OCI-LY7 (cell line): ENCODE measurements around the gene FAM184B. TPM values are rescaled to one million over a fixed set of nuclear protein-coding genes. Genes with fewer than 3 reads are reported as not detected.

ENCODE experiments used
- BruUV-seq: library from RNA; stranded (reverse); fragments of 400-500 nt; replicated peaks from 2 replicates; lab custom pipeline; 2021; lab: Mats Ljungman, UMichigan
- CTCF ChIA-PET: fragments of 300-600 bp; sonication (Branson Sonifier 250); formaldehyde crosslinking; loops from one replicate; lab custom pipeline; 2022; ENCODE audit warnings: antibody characterized with exemption; ENCODE audit not compliant: unreplicated experiment; lab: Charles Lee
- POLR2A ChIA-PET: fragments of 300-600 bp; sonication (Branson Sonifier 250); formaldehyde crosslinking; loops from one replicate; lab custom pipeline; 2022; ENCODE audit warnings: antibody characterized with exemption; lab: Charles Lee
- DNase-seq: peaks from one replicate; pipeline ENCODE4 v3.0.0-alpha.2; 2015; ENCODE audit warnings: low spot score
- H2AFZ ChIP-seq: fragments of 200-600 bp; sonication (generic), shearing (Covaris generic); 2 replicates; pipeline ENCODE4 v1.6.1; 2014; ENCODE audit warnings: mild to moderate bottlenecking, antibody characterized with exemption, low read length, moderate library complexity
- H3K27ac ChIP-seq: fragments of 200-600 bp; sonication (generic); 2 replicates; pipeline ENCODE4 v1.5.1; 2014; ENCODE audit warnings: mixed run types, low read depth, mild to moderate bottlenecking, moderate library complexity, low read length, inconsistent platforms; ENCODE audit not compliant: poor library complexity, severe bottlenecking
- H3K36me3 ChIP-seq: fragments of 200-600 bp; sonication (generic); 2 replicates; pipeline ENCODE4 v1.6.1; 2014; ENCODE audit warnings: mild to moderate bottlenecking, antibody characterized with exemption, low read length, moderate library complexity, mixed read lengths; ENCODE audit not compliant: insufficient read depth
- H3K4me1 ChIP-seq: fragments of 200-600 bp; sonication (generic); 2 replicates; pipeline ENCODE4 v1.5.1; 2014; ENCODE audit warnings: mild to moderate bottlenecking, low read length; ENCODE audit not compliant: insufficient read depth, poor library complexity, severe bottlenecking
- H3K4me2 ChIP-seq: fragments of 200-600 bp; sonication (generic); 2 replicates; pipeline ENCODE4 v1.6.1; 2014; ENCODE audit warnings: mild to moderate bottlenecking, low read length
- H3K4me3 ChIP-seq: fragments of 200-600 bp; sonication (generic); 2 replicates; pipeline ENCODE4 v1.5.1; 2014; ENCODE audit warnings: mild to moderate bottlenecking, low read depth, low read length; ENCODE audit not compliant: poor library complexity, severe bottlenecking
- H3K79me2 ChIP-seq: fragments of 200-600 bp; sonication (generic); 2 replicates; pipeline ENCODE4 v1.6.1; 2016; ENCODE audit warnings: low read depth, mild to moderate bottlenecking, low read length, moderate library complexity, mixed read lengths; ENCODE audit not compliant: insufficient read depth
- H3K9me2 ChIP-seq: fragments of 200-600 bp; sonication (generic); 2 replicates; pipeline ENCODE4 v1.6.1; 2016; ENCODE audit warnings: mild to moderate bottlenecking, low read length, mixed read lengths; ENCODE audit not compliant: insufficient read depth
- H3K9me3 ChIP-seq: fragments of 200-600 bp; sonication (generic); 2 replicates; pipeline ENCODE4 v1.6.1; 2014; ENCODE audit warnings: mild to moderate bottlenecking, mixed run types, low read length, mixed read lengths
- H4K20me1 ChIP-seq: fragments of 200-600 bp; sonication (generic); 2 replicates; pipeline ENCODE4 v1.6.1; 2014; ENCODE audit warnings: mild to moderate bottlenecking, antibody characterized with exemption, low read length, moderate library complexity, mixed read lengths; ENCODE audit not compliant: insufficient read depth
- EZH2phosphoT487 ChIP-seq: fragments of 200-600 bp; sonication (generic); IDR thresholded peaks from 2 replicates; pipeline ENCODE4 v1.6.1; 2018; ENCODE audit warnings: low read depth, borderline replicate concordance, mild to moderate bottlenecking, mixed run types, antibody characterized with exemption, low read length, moderate library complexity, mixed read lengths
- intact Hi-C: fragments of 100-400 bp; cut with micrococcal nuclease; formaldehyde crosslinking; loops from one replicate; pipeline ENCODE4 v1.10.0; 2022; ENCODE audit not compliant: unreplicated experiment
- total RNA-seq, 2 experiments: library from RNA; depleted of rRNA in 1 of 2; stranded (reverse); fragments of >200 nt in 1 of 2; shearing (Covaris generic) in 1 of 2; gene quantifications; 2 replicates each; pipeline ENCODE4 v1.2.3, GENCODE V29; 2014 to 2022
- TF ChIP-seq, protein P1 (sequence below): fragments of 200-600 bp; sonication (generic); conservative IDR thresholded peaks from 2 replicates; pipeline ENCODE4 v1.5.1; 2014; ENCODE audit warnings: mild to moderate bottlenecking, antibody characterized with exemption, low read length, moderate library complexity, mixed read lengths

Gene FAM184B
- total RNA-seq, 2 experiments from 2014 or later: not detected

DNA sequence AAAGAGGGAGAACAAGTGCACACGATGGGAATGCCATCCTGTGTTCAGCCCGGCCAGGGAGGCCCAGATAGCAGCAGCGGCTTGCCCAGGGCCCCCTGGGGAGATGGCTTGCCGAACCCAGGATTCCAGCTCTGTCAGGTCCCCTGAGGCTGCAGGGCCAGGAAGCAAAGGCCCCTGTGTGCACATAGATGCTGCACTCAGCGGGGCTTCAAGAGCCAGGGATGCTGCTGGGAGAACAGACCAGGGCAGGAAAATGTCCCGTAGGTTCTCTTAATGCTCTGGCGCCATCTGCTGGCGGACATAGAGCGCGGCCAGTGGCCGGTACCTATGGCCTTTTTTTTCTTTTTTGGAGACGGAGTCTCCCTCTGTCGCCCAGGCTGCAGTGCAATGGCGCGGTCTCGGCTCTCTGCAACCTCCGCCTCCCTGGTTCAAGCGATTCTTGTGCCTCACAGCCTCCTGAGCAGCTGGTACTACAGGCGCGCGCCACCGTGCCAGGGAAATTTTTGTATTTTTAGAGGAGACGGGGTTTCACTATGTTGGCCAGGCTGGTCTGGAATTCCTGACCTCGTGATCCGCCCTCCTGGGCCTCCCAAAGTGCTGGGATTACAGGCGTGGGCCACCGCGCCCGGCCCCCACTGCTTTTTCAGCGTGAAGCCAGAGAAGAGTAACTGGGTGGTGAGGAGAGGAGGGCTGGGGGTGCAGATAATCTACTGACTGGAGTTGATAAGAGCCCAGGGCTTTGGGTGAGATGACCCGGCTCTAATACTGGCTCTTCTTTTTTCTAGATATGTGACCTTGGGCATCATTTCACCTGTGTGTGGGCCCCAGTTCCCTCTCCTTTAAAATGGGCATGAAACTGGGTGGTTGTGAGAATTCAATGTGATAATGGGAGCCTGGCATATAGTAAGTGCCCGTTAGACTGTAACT, 144.5 kb downstream of the FAM184B start:
- peak; percentile 81 for DNase-seq
- POLR2A ChIA-PET: interaction anchor here (0.7 to 0.9 kb wide), 2 partner anchors 11 to 55 kb away, joined by 3 to 4 read pairs; no protein-coding TSS in a partner anchor
- no peak overlapping the region for H2AFZ ChIP-seq
- H4K20me1 ChIP-seq: no peaks in the 10 kb centered on the region
- H3K9me2 ChIP-seq: no peaks in the 10 kb centered on the region
- no peak overlapping the region for H3K4me3 ChIP-seq
- H3K9me3 ChIP-seq: no peaks in the 10 kb centered on the region
- no peak overlapping the region for H3K27ac ChIP-seq
- H3K36me3 ChIP-seq: peaks cover 57% of the 10 kb centered on the region
- no peak for TF ChIP-seq EZH2phosphoT487
- TF ChIP-seq, protein P1, sequence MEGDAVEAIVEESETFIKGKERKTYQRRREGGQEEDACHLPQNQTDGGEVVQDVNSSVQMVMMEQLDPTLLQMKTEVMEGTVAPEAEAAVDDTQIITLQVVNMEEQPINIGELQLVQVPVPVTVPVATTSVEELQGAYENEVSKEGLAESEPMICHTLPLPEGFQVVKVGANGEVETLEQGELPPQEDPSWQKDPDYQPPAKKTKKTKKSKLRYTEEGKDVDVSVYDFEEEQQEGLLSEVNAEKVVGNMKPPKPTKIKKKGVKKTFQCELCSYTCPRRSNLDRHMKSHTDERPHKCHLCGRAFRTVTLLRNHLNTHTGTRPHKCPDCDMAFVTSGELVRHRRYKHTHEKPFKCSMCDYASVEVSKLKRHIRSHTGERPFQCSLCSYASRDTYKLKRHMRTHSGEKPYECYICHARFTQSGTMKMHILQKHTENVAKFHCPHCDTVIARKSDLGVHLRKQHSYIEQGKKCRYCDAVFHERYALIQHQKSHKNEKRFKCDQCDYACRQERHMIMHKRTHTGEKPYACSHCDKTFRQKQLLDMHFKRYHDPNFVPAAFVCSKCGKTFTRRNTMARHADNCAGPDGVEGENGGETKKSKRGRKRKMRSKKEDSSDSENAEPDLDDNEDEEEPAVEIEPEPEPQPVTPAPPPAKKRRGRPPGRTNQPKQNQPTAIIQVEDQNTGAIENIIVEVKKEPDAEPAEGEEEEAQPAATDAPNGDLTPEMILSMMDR: peak; percentile 88
- H3K4me1 ChIP-seq: no peaks in the 10 kb centered on the region
- H3K4me2 ChIP-seq: no peak overlapping the region
- intact Hi-C loops: loop anchor here (1.0 to 5.0 kb wide), 3 partner anchors 60 to 955 kb away; partner anchors contain the start of gene LAP3
- no peaks in the 10 kb centered on the region for H3K79me2 ChIP-seq
- CTCF ChIA-PET: interaction anchor here (0.6 to 1.3 kb wide), 2 partner anchors 88 to 92 kb away, joined by 3 read pairs; no protein-coding TSS in a partner anchor
- BruUV-seq: no TSS peak

DNA sequence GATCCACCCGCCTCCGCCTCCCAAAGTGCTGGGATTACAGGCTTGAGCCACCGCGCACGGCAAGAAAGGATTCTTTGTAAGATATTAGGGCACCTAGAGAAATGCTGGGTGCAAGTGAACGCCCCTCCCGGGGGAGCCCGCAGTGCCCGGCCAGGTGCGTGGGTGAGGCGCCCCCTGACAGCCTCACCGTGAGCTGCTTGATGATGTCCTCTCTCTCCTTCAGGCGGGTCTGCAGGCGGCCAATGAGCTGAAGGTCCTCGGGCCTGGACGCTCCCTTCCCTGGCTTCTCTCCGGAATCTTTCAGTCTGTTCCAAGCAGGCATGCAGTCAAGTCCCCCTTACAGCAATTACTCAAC, 145.1 kb downstream of the FAM184B start:
- no peaks in the 10 kb centered on the region for H3K4me1 ChIP-seq
- no peaks in the 10 kb centered on the region for H3K9me3 ChIP-seq
- H3K36me3 ChIP-seq: peaks cover 64% of the 10 kb centered on the region
- TF ChIP-seq, protein P1: no peak
- TF ChIP-seq EZH2phosphoT487: no peak
- no peak overlapping the region for H2AFZ ChIP-seq
- ChIA-PET POLR2A (interaction anchor here (0.9 kb wide), 1 partner anchor 10 kb away, joined by 4 read pairs; no protein-coding TSS in a partner anchor), CTCF (interaction anchor here (1.3 kb wide), 1 partner anchor 87 kb away, joined by 3 read pairs; no protein-coding TSS in a partner anchor)
- H3K79me2 ChIP-seq: no peaks in the 10 kb centered on the region
- no peak overlapping the region for H3K4me3 ChIP-seq
- H4K20me1 ChIP-seq: no peaks in the 10 kb centered on the region
- H3K4me2 ChIP-seq: no peak overlapping the region
- H3K27ac ChIP-seq: no peak overlapping the region
- no peak for DNase-seq
- no peaks in the 10 kb centered on the region for H3K9me2 ChIP-seq
- intact Hi-C loops: loop anchor here (1.0 to 5.0 kb wide), 3 partner anchors 59 to 956 kb away; partner anchors contain the start of gene LAP3
- BruUV-seq: no TSS peak
